HG03575 (cell line): ENCODE data around the gene TCTN3.
"Not testable (repeated sequence)": the region's sequence is repeated elsewhere in the genome, so short reads cannot be mapped to it uniquely, and the experiment has no call there.

Experiments used
- ATAC-seq: cut with Tn5 transposase; IDR thresholded peaks from one replicate; pipeline ENCODE4 v1.9.1; 2021; ENCODE audit not compliant: unreplicated experiment, insufficient number of reproducible peaks, low FRiP score; ENCODE audit errors: extremely low read depth

TCTN3 gene

GRCh38 chr10:95693668-95694534 is at the start of gene TCTN3:
Gene TCTN3, minus strand, starts transcription at chr10:95693927. Its CDS starts 28 bp downstream, at chr10:95693899.
- peak; percentile 95 for ATAC-seq

DNA sequence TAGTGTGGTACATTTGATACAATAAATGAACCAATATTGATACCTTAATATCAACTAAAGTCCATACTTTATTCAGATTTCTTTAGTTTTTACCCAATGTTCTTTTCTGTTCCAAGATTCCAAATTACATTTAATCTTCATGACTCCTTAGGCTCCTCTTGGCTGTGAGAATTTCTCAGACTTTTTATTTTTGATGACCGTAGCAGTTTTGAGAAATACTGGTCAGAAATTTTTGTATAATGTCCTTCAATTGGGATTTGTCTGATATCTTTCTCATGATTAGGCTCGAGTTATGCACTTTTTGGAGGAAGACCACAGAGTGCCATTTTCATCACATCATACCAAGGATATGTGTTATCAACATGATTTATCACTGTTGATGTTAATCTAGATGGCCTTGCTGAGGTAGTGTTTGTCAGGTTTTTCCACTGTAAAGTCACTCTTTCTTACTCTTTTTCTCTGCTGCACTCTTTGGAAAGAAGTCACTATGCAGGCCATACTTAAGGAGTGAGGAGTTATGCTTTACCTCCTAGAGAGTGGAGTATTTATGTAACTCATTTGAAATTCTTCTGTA is 49.3 kb upstream of the TCTN3 start:
- ATAC-seq = no peak

GRCh38 chr10:95742485-95742884 is 48.8 kb upstream of the TCTN3 start:
- ATAC-seq = no peak

- ATAC-seq = no peak
Measured at GRCh38 chr10:95741807-95742467, 48.2 kb upstream of the TCTN3 start.

- no peak for ATAC-seq
Measured at GRCh38 chr10:95739056-95739455, 45.3 kb upstream of the TCTN3 start.

GRCh38 chr10:95732907-95733306 is 39.2 kb upstream of the TCTN3 start:
- ATAC-seq = not testable (repeated sequence)

DNA sequence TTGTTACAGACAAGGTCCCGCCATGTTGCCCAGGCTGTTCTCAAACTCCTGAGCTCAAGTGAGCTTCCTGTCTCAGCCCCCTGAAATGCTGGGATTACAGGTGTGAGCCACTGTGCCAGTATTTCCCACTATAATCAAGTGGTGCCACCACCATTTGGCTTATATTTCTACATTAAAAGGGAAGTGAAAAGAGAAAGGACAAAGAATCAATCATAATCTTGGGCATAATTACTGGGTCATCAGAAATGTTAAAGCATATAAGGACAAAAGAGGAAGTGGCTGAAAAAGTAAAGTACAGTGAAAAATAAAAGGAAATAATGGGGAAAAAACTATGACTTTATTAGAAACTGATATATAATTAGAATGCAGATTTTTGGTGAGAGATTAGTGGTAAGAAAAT is 36.5 kb upstream of the TCTN3 start:
- no peak for ATAC-seq

DNA sequence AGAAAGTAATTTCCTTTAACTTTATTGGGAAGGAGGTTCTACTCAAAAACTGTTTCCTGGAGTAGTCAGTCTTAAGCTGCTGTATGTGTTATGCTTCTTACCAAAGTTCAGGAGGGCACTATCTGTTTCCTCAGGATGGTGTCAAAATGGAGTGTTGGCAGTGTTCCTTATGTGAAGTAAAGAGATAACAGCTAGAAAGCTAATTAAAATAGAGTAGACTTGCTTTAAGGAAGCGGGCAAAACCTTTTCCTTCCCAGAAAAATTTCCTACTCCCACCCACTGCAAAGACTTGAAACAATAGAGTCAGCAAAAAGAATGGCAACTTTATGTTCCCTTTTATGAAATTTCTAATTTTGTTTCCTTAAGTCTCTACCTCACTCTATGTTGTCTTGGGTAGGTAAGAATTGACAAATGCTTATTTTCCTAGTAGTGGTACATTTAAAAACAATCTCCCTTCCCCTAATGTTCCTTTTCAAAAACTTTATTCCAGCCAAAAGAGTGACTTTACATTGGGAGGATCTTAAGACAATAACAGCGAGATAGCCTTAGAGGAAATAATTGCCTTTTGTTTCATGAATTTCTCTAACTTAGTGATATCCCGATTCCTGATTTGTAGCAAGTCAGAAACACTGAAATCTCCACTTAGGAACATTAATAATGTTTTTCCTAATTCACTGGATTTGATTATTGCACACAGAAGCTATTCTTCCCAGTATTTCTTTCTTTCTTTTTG is 35.8 kb upstream of the TCTN3 start:
- ATAC-seq = no peak

DNA sequence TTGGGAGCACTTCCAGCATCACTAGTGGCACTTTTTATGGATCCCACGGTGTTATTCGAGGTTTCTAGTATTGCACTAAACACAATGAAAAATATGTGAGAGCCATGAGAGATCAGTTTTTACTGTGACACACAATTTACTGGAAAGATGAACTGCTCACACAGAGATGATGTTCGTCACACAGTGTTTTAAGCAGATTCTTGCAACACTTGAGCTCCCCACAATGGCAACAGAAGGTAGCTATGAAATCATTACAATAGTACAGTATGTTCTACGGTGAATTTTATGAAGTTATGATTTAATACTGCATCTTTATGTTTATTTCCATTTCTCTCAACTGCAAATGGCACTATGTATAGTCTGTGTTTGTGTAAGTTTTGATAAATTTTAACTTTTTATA is 34.8 kb upstream of the TCTN3 start:
- ATAC-seq = no peak

- not testable (repeated sequence) for ATAC-seq
Measured at GRCh38 chr10:95722496-95722895, 28.8 kb upstream of the TCTN3 start.

- not testable (repeated sequence) for ATAC-seq
Measured at GRCh38 chr10:95720745-95721144, 27.0 kb upstream of the TCTN3 start.

DNA sequence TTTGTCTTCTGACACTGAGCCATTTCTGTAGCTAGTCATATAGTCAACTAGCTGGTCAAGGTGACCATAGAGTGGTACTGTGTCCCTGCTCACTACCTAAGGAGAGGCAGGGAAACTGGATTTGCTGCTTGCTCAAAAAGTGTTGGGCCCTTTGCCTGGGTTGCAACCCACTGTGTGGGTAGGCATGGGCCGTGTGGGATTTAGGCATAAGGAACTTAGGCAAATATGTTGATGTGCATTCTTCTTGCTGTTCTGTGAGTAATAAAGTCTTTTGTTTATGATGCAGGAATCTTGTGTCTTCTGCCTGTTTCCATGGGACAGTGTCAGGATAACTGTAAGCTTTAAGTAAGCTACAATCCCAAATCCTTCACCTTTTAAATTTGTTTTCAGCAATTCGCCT is 23.1 kb upstream of the TCTN3 start:
- no peak for ATAC-seq

- ATAC-seq = no peak
Measured at GRCh38 chr10:95716466-95716865, 22.7 kb upstream of the TCTN3 start.

GRCh38 chr10:95711492-95711891 is 17.8 kb upstream of the TCTN3 start:
- ATAC-seq = no peak

DNA sequence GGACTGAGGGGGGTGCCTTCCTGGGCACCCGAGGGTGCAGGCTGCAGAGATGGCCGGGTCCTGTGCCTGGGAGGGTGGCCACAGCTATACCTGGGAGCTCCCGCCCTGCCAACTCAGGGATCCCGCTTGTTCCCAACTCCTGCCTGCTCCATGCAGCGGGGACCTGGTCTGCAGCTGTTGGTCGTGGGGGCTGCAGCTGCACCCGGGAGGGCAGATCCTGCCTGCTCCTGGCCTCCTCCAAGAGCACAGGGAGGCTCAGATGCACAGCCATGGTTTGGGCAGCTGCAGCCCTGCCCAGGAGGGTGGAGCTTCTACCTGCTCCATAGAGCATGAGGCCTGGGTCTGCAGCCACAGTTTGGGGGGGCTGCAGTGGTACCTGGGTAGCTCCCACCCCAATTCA is 13.3 kb upstream of the TCTN3 start:
- ATAC-seq = no peak

DNA sequence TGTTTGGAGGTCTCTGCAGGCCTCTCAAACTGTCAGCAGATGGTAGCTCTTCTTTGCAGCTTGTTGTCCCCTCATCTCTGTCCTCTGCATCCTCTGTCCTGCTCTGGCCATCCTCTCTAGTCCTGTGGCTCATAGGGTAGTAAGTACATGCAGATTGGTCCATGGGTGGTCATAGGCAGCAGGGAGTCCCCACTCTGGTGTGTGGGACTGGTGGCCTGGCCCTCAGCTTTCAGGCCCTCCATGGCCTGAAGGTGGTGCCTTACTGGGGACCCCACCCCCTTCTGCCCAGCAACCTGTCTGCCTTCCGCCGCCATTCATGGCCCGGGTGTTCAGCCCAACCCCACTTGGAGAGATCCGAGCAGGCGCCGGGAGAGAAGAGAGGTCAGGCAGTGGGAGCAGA is 12.8 kb upstream of the TCTN3 start:
- ATAC-seq = no peak

DNA sequence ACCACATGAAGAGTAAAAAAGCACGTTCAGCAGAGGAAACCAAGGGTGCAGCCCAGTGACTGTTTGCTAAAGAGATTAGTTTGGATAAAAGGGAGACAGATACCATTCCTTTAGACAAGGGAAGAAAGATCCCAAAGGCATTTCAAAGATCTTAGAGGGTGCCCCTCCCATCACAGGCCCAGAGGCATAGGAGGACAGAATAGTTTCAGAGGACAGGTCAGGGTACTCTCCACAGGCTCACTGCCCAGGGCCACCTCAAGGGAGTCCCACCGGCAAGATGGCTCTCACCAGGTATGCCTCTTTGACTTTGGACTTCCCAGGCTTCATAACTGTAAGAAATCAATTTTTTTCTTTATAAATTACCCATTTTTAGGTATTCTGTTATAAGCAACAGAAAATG is 4.7 kb upstream of the TCTN3 start:
- ATAC-seq = no peak

- ATAC-seq = no peak
Measured at GRCh38 chr10:95697429-95697828, 3.7 kb upstream of the TCTN3 start.

- no peak for ATAC-seq
Measured at GRCh38 chr10:95694665-95695064, 938 bp upstream of the TCTN3 start.
